Peyer's patch (tissue), 4 donors: ENCODE measurements around the gene MND1. TPM values are rescaled to one million over a fixed set of nuclear protein-coding genes. Genes with fewer than 3 reads are reported as not detected.
"Not testable (repeated sequence)": the region's sequence is repeated elsewhere in the genome, so short reads cannot be mapped to it uniquely, and the experiment has no call there.

ENCODE experiments used
- DNase-seq, 3 donors: peaks; one replicate each; pipeline ENCODE4 v3.0.0-alpha.2; 2017 to 2019
- H3K27ac ChIP-seq, 4 donors: fragments of 200-600 bp; sonication (generic); one replicate each; pipeline ENCODE4 v1.5.1; 2016 to 2019
- H3K27me3 ChIP-seq, 2 donors: fragments of 200-600 bp; sonication (generic); one replicate each; pipeline ENCODE4 v1.5.1; 2019
- H3K36me3 ChIP-seq, 3 donors: fragments of 200-600 bp; sonication (generic); one replicate each; pipeline ENCODE4 v1.5.1; 2016 to 2019
- H3K4me1 ChIP-seq, 4 donors: fragments of 200-600 bp; sonication (generic); one replicate each; pipeline ENCODE4 v1.5.1; 2016 to 2019
- H3K4me3 ChIP-seq, 4 donors: fragments of 200-600 bp; sonication (generic); 1 replicate in 3 of 4; 2 replicates in 1 of 4; pipeline ENCODE4 v1.5.1; 2016 to 2019; ENCODE audit warnings: mild to moderate bottlenecking in 1 of 4
- H3K9me3 ChIP-seq, 4 donors: fragments of 200-600 bp; sonication (generic); one replicate each; pipeline ENCODE4 v1.5.1; 2016 to 2019; ENCODE audit warnings: mild to moderate bottlenecking in 1 of 4
- POLR2A ChIP-seq, 2 donors: fragments of 450-650 bp; IDR thresholded peaks; one replicate each; pipeline ENCODE4 v1.5.1; 2017; ENCODE audit warnings: antibody characterized with exemption in 2 of 2, mild to moderate bottlenecking in 2 of 2, moderate library complexity in 2 of 2
- small RNA-seq, 2 donors: library from RNA; depleted of rRNA; stranded (forward); fragments of <200 nt; gene quantifications; one replicate each; pipeline ENCODE3, GENCODE V24; 2016
- total RNA-seq, 4 donors: library from RNA; depleted of rRNA; stranded (reverse); fragments of >200 nt; gene quantifications; one replicate each; pipeline ENCODE4 v1.1.0, GENCODE V29; 2016
- TF ChIP-seq, protein P1 (sequence below), 6 experiments: fragments of 450-650 bp in 4 of 6; fragments of 200-600 bp in 2 of 6; sonication (generic) in 1 of 6; IDR thresholded peaks; one replicate each; pipeline ENCODE4 v1.5.1; 2017 to 2019; ENCODE audit warnings: antibody characterized with exemption in 6 of 6, mild to moderate bottlenecking in 3 of 6, moderate library complexity in 1 of 6

The MND1 gene
- total RNA-seq, 4 donors from 2014 or later = 3.5 to 7.4 TPM; not detected in 2

DNA sequence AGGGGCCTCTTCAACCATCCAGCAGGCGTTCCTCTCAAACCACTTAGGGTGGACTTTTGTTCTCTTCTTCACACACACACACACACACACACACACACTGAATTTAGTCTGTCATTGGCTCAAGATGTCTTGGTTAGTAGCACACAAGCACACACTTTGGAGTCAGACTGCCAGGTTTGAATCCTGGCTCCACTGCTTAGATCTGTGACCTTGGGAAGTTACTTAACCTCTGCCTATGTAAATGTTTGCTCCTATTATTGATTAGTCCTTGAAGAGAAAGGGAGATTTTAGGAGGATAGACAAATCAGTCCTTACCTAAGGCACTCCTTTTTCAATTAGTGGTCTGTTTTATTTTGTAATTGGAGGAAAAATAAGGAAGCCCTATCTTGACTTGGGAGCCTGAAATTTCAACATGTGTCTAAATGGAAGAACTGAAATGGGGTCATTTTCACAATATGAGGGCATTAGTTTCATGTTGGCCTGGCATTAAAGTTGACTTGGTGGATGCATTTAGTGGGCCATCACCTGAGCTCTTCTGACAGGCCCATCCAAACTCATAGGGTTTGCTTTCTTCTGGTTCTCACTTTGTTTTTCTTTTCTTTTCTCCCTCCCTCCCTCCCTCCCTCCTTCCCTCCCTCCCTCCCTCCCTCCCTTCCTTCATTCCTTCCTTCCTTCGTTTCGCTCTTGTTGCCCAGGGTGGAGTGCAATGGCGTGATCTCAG is 108.3 kb downstream of the MND1 start:
- DNase-seq = no peak
- TF ChIP-seq POLR2A (IDR thresholded peaks at IDR 0.05) = no peak
- TF ChIP-seq, protein P1, sequence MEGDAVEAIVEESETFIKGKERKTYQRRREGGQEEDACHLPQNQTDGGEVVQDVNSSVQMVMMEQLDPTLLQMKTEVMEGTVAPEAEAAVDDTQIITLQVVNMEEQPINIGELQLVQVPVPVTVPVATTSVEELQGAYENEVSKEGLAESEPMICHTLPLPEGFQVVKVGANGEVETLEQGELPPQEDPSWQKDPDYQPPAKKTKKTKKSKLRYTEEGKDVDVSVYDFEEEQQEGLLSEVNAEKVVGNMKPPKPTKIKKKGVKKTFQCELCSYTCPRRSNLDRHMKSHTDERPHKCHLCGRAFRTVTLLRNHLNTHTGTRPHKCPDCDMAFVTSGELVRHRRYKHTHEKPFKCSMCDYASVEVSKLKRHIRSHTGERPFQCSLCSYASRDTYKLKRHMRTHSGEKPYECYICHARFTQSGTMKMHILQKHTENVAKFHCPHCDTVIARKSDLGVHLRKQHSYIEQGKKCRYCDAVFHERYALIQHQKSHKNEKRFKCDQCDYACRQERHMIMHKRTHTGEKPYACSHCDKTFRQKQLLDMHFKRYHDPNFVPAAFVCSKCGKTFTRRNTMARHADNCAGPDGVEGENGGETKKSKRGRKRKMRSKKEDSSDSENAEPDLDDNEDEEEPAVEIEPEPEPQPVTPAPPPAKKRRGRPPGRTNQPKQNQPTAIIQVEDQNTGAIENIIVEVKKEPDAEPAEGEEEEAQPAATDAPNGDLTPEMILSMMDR (IDR thresholded peaks at IDR 0.05) = no peak
- H3K27ac ChIP-seq = no peak overlapping the region
- no peaks in the 10 kb centered on the region for H3K9me3 ChIP-seq
- H3K4me3 ChIP-seq = no peak overlapping the region
- no peaks in the 10 kb centered on the region for H3K27me3 ChIP-seq
- peaks cover 0 to 5% (median 0%) of the 10 kb centered on the region in 4 donors for H3K4me1 ChIP-seq
- H3K36me3 ChIP-seq = no peaks in the 10 kb centered on the region

- Histone ChIP-seq H3K4me1 (peaks cover 0 to 5% (median 0%) of the 10 kb centered on the region in 4 donors), H3K27ac (no peak overlapping the region)
Observed at GRCh38 chr4:153453402-153453801, 108.9 kb downstream of the MND1 start.

DNA sequence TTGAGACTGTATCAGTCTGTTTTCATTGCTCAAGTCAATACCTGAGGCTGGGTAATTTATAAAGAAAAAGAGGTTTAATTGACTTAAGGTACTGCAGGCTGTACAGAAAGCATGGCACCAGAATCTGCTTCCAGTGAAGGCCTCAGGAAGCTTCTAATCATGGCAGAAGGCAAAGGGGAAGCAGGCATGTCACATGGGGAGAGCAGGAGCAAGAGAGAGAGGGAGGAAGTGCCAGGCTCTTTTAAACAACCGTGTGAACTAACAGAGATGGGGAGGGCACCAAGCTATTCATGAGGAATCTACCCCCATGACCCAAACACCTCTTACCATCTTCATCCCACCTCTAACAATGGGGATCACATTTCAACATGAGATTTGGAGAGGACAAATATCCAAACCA is 114.5 kb downstream of the MND1 start:
- TF ChIP-seq, protein P1 (IDR thresholded peaks at IDR 0.05) = no peak
- no peak for TF ChIP-seq POLR2A (IDR thresholded peaks at IDR 0.05)
- Histone ChIP-seq H3K27me3 (no peaks in the 10 kb centered on the region), H3K36me3 (no peaks in the 10 kb centered on the region), H3K4me3 (no peak overlapping the region), H3K4me1 (no peaks in the 10 kb centered on the region), H3K9me3 (no peaks in the 10 kb centered on the region), H3K27ac (no peak overlapping the region)
- no peak for DNase-seq

More at GRCh38 chr4:153453402-153453801, 108.9 kb downstream of the MND1 start:
- no peak overlapping the region for H3K4me3 ChIP-seq
- H3K9me3 ChIP-seq = no peaks in the 10 kb centered on the region
- TF ChIP-seq, protein P1 (IDR thresholded peaks at IDR 0.05) = no peak
- no peak for TF ChIP-seq POLR2A (IDR thresholded peaks at IDR 0.05)
- no peaks in the 10 kb centered on the region for H3K36me3 ChIP-seq
- DNase-seq = no peak
- H3K27me3 ChIP-seq = no peaks in the 10 kb centered on the region

GRCh38 chr4:153461549-153461948 is 117.1 kb downstream of the MND1 start:
- H3K36me3 ChIP-seq, H3K4me3 ChIP-seq, H3K27me3 ChIP-seq, H3K27ac ChIP-seq, DNase-seq, H3K9me3 ChIP-seq: not testable (repeated sequence)
- peaks cover 0 to 13% (median 4%) of the 10 kb centered on the region in 4 donors for H3K4me1 ChIP-seq

GRCh38 chr4:153464068-153464467 is 119.6 kb downstream of the MND1 start:
- peaks cover 0 to 13% (median 4%) of the 10 kb centered on the region in 4 donors for H3K4me1 ChIP-seq
- no peak for DNase-seq
- no peak overlapping the region for H3K27ac ChIP-seq
- H3K36me3 ChIP-seq = no peaks in the 10 kb centered on the region
- H3K27me3 ChIP-seq = no peaks in the 10 kb centered on the region
- H3K9me3 ChIP-seq = no peaks in the 10 kb centered on the region
- H3K4me3 ChIP-seq = no peak overlapping the region
- TF ChIP-seq, protein P1 (IDR thresholded peaks at IDR 0.05) = no peak
- no peak for TF ChIP-seq POLR2A (IDR thresholded peaks at IDR 0.05)

Small RNA genes lying within 50 kb of the gene (small RNA-seq; reads per million reads assigned to genes)
- 0 reads per million in 2 donors for gene RN7SL419P

Other genes starting within 250 kb of the MND1 start
- gene TRIM2, start 140.2 kb upstream of the MND1 start, total RNA-seq = 100 to 1,000 TPM in 3 of 4 donors, 10 to 100 TPM in 1; 58.6 to 158 (median 144) TPM
- gene TMEM131L, start 121.7 kb downstream of the MND1 start, total RNA-seq = 10 to 100 TPM in 1 of 4 donors, 1 to 10 TPM in 3; 5.2 to 54.5 (median 7.0) TPM